Stromal cell of bone marrow (primary cell): ENCODE measurements around the gene QPRT.
A peak's percentile ranks its signal among the peaks of the same experiment; 100 is the strongest.
"Not testable (repeated sequence)": the region's sequence is repeated elsewhere in the genome, so short reads cannot be mapped to it uniquely, and the experiment has no call there.

Experiments
- DNase-seq: peaks from one replicate; pipeline ENCODE4 v3.0.0-alpha.2; 2012; ENCODE audit warnings: low read depth

QPRT gene

GRCh38 chr16:29720703-29721102, 41.7 kb downstream of the QPRT start:
- DNase-seq = no peak

- peak; percentile 50 for DNase-seq
Measured at GRCh38 chr16:29721167-29721879, 42.3 kb downstream of the QPRT start.

- DNase-seq = no peak
Measured at GRCh38 chr16:29726845-29727377, 47.9 kb downstream of the QPRT start.

- DNase-seq = no peak
Measured at GRCh38 chr16:29727452-29727851, 48.5 kb downstream of the QPRT start.

GRCh38 chr16:29729116-29729521, 50.1 kb downstream of the QPRT start:
- DNase-seq = no peak

GRCh38 chr16:29730649-29731048, 51.7 kb downstream of the QPRT start:
- no peak for DNase-seq

- DNase-seq = not testable (repeated sequence)
Measured at GRCh38 chr16:29731768-29732601, 53.0 kb downstream of the QPRT start.

- no peak for DNase-seq
Measured at GRCh38 chr16:29734786-29735185, 55.8 kb downstream of the QPRT start.

- DNase-seq = no peak
Measured at GRCh38 chr16:29736112-29736511, 57.1 kb downstream of the QPRT start.

- no peak for DNase-seq
Measured at GRCh38 chr16:29736764-29737163, 57.8 kb downstream of the QPRT start.

- DNase-seq = no peak
Measured at GRCh38 chr16:29737713-29738112, 58.7 kb downstream of the QPRT start.

- no peak for DNase-seq
Measured at GRCh38 chr16:29738514-29738913, 59.5 kb downstream of the QPRT start.

- DNase-seq = not testable (repeated sequence)
Measured at GRCh38 chr16:29739927-29740629, 61.1 kb downstream of the QPRT start.

- DNase-seq = not testable (repeated sequence)
Measured at GRCh38 chr16:29740630-29741015, 61.6 kb downstream of the QPRT start.

GRCh38 chr16:29742683-29743275, 63.8 kb downstream of the QPRT start:
- no peak for DNase-seq

- DNase-seq = no peak
Measured at GRCh38 chr16:29743475-29743826, 64.5 kb downstream of the QPRT start.

- DNase-seq = no peak
Measured at GRCh38 chr16:29743827-29744531, 65.0 kb downstream of the QPRT start.

GRCh38 chr16:29744541-29745101, 65.6 kb downstream of the QPRT start:
- no peak for DNase-seq

- DNase-seq = no peak
Measured at GRCh38 chr16:29745121-29745852, 66.3 kb downstream of the QPRT start.

GRCh38 chr16:29745853-29746345, 66.9 kb downstream of the QPRT start, which contains the start of gene C16orf54:
TSS of gene C16orf54 (minus strand) at chr16:29745990. CDS start at chr16:29744951, 1,039 bp downstream.
- no peak for DNase-seq
